K562 (cell line): ENCODE data around the gene ATOSA. TPM values are rescaled to one million over a fixed set of nuclear protein-coding genes. Genes with fewer than 3 reads are reported as not detected.

ENCODE experiments used
- ATAC-seq: fragments of 200-7000 bp; cut with Tn5 transposase; 3 replicates; pipeline ENCODE4 v1.9.1; 2020; ENCODE audit warnings: moderate library complexity
- Bru-seq: library from RNA; stranded (reverse); fragments of 400-500 nt; gene quantifications from one replicate; lab custom pipeline; 2021; lab: Mats Ljungman, UMichigan
- BruChase-seq, 2 experiments: library from RNA; stranded (reverse); fragments of 400-500 nt; gene quantifications; one replicate each; lab custom pipeline; 2021; lab: Mats Ljungman, UMichigan
- BruUV-seq: library from RNA; stranded (reverse); fragments of 400-500 nt; replicated peaks from 2 replicates; lab custom pipeline; 2021; lab: Mats Ljungman, UMichigan
- CTCF ChIA-PET: fragments of 300-600 bp; formaldehyde crosslinking; extraction: SDS; loops from one replicate; lab custom pipeline; 2021; ENCODE audit warnings: low intra/inter-chr PET ratio; lab: Yijun Ruan, JAX
- POLR2A ChIA-PET: fragments of 300-600, 350-650 bp; sonication (Branson Sonifier 250); formaldehyde crosslinking; extraction: SDS; loops from one replicate; lab custom pipeline; 2021; ENCODE audit warnings: antibody characterized with exemption, inconsistent platforms; lab: Yijun Ruan, JAX
- DNase-seq, 4 experiments: peaks; one replicate each; pipeline versions ENCODE4 v3.0.0 to v3.0.0-alpha.2; 2011 to 2018; ENCODE audit warnings: low spot score in 3 of 4, mixed read lengths in 3 of 4; ENCODE audit errors: extremely low read depth in 1 of 4
- FAIRE-seq: peaks from 2 replicates; lab custom pipeline; 2011; peaks lifted over from hg19 to GRCh38; lab: Jason Lieb, UNC
- H2AFZ ChIP-seq: 2 replicates; pipeline ENCODE4 v1.6.0; 2011; ENCODE audit warnings: low read depth, low read length, control low read depth, inconsistent platforms
- H3K27ac ChIP-seq: fragments of 200-600 bp; 3 replicates; pipeline ENCODE4 v1.8.0; 2011; ENCODE audit warnings: low read depth, mild to moderate bottlenecking, control low read depth, inconsistent platforms, low read length, moderate library complexity, mixed read lengths; ENCODE audit errors: extremely low read depth
- H3K27me3 ChIP-seq, 2 experiments: fragments of 300-600 bp in 1 of 2; 2 replicates in 1 of 2; 3 replicates in 1 of 2; pipeline versions ENCODE4 v1.6.0 to v1.8.0; 2011; ENCODE audit warnings: inconsistent platforms in 2 of 2, low read length in 2 of 2, mild to moderate bottlenecking in 1 of 2, mixed read lengths in 1 of 2, moderate library complexity in 1 of 2; ENCODE audit not compliant: control insufficient read depth in 2 of 2, insufficient read depth in 2 of 2
- H3K36me3 ChIP-seq: fragments of 300-600 bp; 3 replicates; pipeline ENCODE4 v1.8.0; 2011; ENCODE audit warnings: mild to moderate bottlenecking, low read length, inconsistent platforms; ENCODE audit not compliant: control insufficient read depth, insufficient read depth
- H3K4me1 ChIP-seq, 2 experiments: fragments of 200-600 bp in 1 of 2; replicated peaks in 1 of 2; 2 replicates in 1 of 2; 3 replicates in 1 of 2; pipeline versions ENCODE4 v1.5.1 to v1.8.0; 2011; ENCODE audit warnings: inconsistent platforms in 2 of 2, low read length in 2 of 2, mild to moderate bottlenecking in 1 of 2, mixed read lengths in 1 of 2, moderate library complexity in 1 of 2; ENCODE audit not compliant: control insufficient read depth in 2 of 2, insufficient read depth in 2 of 2
- H3K4me2 ChIP-seq: 2 replicates; pipeline ENCODE4 v1.6.1; 2011; ENCODE audit warnings: low read length, control low read depth, inconsistent platforms, mixed read lengths; ENCODE audit not compliant: insufficient read depth
- H3K4me3 ChIP-seq: fragments of 200-600 bp; sonication (generic), shearing (Covaris generic); 2 replicates; pipeline ENCODE4 v1.5.1; 2016; ENCODE audit warnings: control low read depth, inconsistent platforms
- H3K79me2 ChIP-seq: fragments of 200-600 bp; 3 replicates; pipeline ENCODE4 v1.8.0; 2011; ENCODE audit warnings: low read length, inconsistent platforms; ENCODE audit not compliant: control insufficient read depth, insufficient read depth
- H3K9ac ChIP-seq, 2 experiments: 2 replicates each; pipeline versions ENCODE4 v1.6.0 to v1.6.1; 2011; ENCODE audit warnings: low read depth in 2 of 2, low read length in 2 of 2, control low read depth in 1 of 2, inconsistent platforms in 1 of 2, mild to moderate bottlenecking in 1 of 2, mixed read lengths in 1 of 2; ENCODE audit not compliant: insufficient read depth in 1 of 2
- H3K9me1 ChIP-seq: one replicate; pipeline ENCODE4 v1.6.0; 2011; ENCODE audit warnings: inconsistent platforms, mild to moderate bottlenecking, low read length, moderate library complexity; ENCODE audit not compliant: control insufficient read depth, insufficient read depth
- H3K9me3 ChIP-seq: replicated peaks from 2 replicates; pipeline ENCODE4 v1.5.1; 2011; ENCODE audit warnings: low read depth, low read length, inconsistent platforms; ENCODE audit not compliant: control insufficient read depth, insufficient read depth
- H4K20me1 ChIP-seq: replicated peaks from 2 replicates; pipeline ENCODE4 v1.6.1; 2011; ENCODE audit warnings: low read length, inconsistent platforms, mixed read lengths; ENCODE audit not compliant: control insufficient read depth, insufficient read depth
- BDP1 ChIP-seq: IDR thresholded peaks from 3 replicates; pipeline ENCODE4 v1.6.1; 2011; ENCODE audit not compliant: insufficient read length, insufficient read depth
- BMI1 ChIP-seq: fragments of 150-350 bp; IDR thresholded peaks from 2 replicates; pipeline ENCODE4 v1.6.1; 2014; ENCODE audit warnings: low read length
- SMARCC2 ChIP-seq: fragments of 450-650 bp; IDR thresholded peaks from 2 replicates; pipeline ENCODE4 v1.6.1; 2017; ENCODE audit warnings: antibody characterized with exemption, moderate library complexity, mild to moderate bottlenecking, low read depth
- WGBS: fragments of 100-300 bp; shearing (Covaris generic); methylation state at CpG from one replicate; pipeline ENCODE4 v1.1.6; 2016; ENCODE audit warnings: low coverage, mixed read lengths; ENCODE audit not compliant: insufficient coverage; ENCODE audit errors: missing lambda C conversion rate; 5-methylcytosine and 5-hydroxymethylcytosine counted together
- in situ Hi-C: fragments of 300-500 bp; cut with MboI; formaldehyde crosslinking; loops from 4 replicates; pipeline ENCODE4 v1.15.0; 2018; ENCODE audit warnings: inconsistent platforms, mixed read lengths
- intact Hi-C: fragments of 100-400 bp; cut with micrococcal nuclease; formaldehyde crosslinking; loops from 2 replicates; pipeline ENCODE4 v1.14.2; 2022
- long read RNA-seq, 3 experiments: library from polyadenylated mRNA in 2 of 3; library from RNA in 1 of 3; unstranded in 2 of 3; stranded (forward) in 1 of 3; transcript quantifications; one replicate each; pipeline ENCODE4 v2.0.0, GENCODE V29; 2019 to 2022
- polyA minus RNA-seq, 3 experiments: library from RNA; depleted of rRNA, polyadenylated mRNA; stranded (reverse); fragments of >200 nt; gene quantifications; 2 replicates each; pipeline ENCODE4 v1.2.3, GENCODE V29; 2011
- polyA plus RNA-seq, 8 experiments: library from polyadenylated mRNA; depleted of rRNA in 4 of 8; stranded (reverse) in 5 of 8; unstranded in 3 of 8; fragments of >200 nt; fragmentation: Nextera tagmentation in 2 of 8; fragmentation: Illumina TruSeq in 1 of 8; extraction: Ambion mirVana in 2 of 8; extraction: Trizol in 1 of 8; gene quantifications; 2 replicates each; pipeline versions ENCODE4 v1.2.1 to v1.2.3, GENCODE V29; 2011 to 2014; ENCODE audit warnings: inconsistent platforms in 1 of 8, missing spikeins in 1 of 8
- total RNA-seq, 7 experiments: library from RNA; depleted of rRNA in 6 of 7; stranded (reverse); fragments of >200 nt in 6 of 7; fragmentation: Illumina TruSeq in 2 of 7; extraction: Trizol in 2 of 7; gene quantifications; 2 replicates each; pipeline versions ENCODE4 v1.2.1 to v1.2.3, GENCODE V29; 2011 to 2021; ENCODE audit warnings: low replicate concordance in 1 of 7
- TF ChIP-seq, protein P1 (sequence below): sonication (generic); formaldehyde crosslinking; IDR thresholded peaks from 2 replicates; pipeline ENCODE4 v1.8.0; 2022; ENCODE audit warnings: missing genetic modification reagents, mild to moderate bottlenecking, borderline replicate concordance
- TF ChIP-seq, protein P2 (sequence below), 2 experiments: fragments of 450-650 bp; conservative IDR thresholded peaks; 2 replicates each; pipeline ENCODE4 v1.6.1; 2017; ENCODE audit warnings: mild to moderate bottlenecking in 2 of 2, moderate library complexity in 2 of 2
- TF ChIP-seq, protein P3 (sequence below): sonication (generic); formaldehyde crosslinking; IDR thresholded peaks from 2 replicates; pipeline ENCODE4 v1.9.0; 2022; ENCODE audit warnings: mild to moderate bottlenecking, missing genetic modification reagents

The ATOSA gene, protein sequence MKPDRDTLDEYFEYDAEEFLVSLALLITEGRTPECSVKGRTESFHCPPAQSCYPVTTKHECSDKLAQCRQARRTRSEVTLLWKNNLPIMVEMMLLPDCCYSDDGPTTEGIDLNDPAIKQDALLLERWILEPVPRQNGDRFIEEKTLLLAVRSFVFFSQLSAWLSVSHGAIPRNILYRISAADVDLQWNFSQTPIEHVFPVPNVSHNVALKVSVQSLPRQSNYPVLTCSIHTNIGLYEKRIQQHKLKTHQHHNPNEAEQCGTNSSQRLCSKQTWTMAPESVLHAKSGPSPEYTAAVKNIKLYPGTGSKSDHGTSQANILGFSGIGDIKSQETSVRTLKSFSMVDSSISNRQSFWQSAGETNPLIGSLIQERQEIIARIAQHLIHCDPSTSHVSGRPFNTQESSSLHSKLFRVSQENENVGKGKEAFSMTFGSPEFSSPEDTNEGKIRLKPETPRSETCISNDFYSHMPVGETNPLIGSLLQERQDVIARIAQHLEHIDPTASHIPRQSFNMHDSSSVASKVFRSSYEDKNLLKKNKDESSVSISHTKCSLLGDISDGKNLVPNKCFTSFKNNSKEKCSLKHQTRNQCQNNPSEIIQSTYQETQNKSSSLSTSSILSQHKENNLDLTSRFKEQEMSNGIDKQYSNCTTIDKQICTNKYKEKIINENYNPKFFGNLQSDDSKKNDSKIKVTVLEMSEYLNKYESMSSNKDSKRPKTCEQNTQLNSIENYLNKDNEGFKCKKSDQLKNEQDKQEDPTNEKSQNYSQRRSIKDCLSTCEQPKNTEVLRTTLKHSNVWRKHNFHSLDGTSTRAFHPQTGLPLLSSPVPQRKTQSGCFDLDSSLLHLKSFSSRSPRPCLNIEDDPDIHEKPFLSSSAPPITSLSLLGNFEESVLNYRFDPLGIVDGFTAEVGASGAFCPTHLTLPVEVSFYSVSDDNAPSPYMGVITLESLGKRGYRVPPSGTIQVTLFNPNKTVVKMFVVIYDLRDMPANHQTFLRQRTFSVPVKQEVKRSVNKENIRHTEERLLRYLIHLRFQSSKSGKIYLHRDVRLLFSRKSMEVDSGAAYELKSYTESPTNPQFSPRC
- total RNA-seq (2011; cell fraction: chromatin; rRNA removed; ENCODE audit: low replicate concordance) = 7.7 and 29.7 TPM in 2 replicates
- 3.7 and 5.1 TPM in 2 replicates for total RNA-seq (2011; cell fraction: nucleolus; rRNA removed)
- 17.5 and 28.7 TPM in 2 replicates for total RNA-seq (2011; cell fraction: nucleoplasm; rRNA removed)
- 3.9 and 5.2 TPM in 2 replicates for total RNA-seq (2014; rRNA removed)
- 3.7 and 3.8 TPM in 2 replicates for total RNA-seq (2014; rRNA removed; fragmentation: Illumina TruSeq; extraction: Trizol)
- 3.2 and 3.9 TPM in 2 replicates for total RNA-seq (2015; rRNA removed; fragmentation: Illumina TruSeq; extraction: Trizol)
- 3.9 and 6.1 TPM in 2 replicates for total RNA-seq (2021)
- polyA plus RNA-seq (2011; rRNA removed) = 5.2 and 5.9 TPM in 2 replicates
- polyA plus RNA-seq (2011; cell fraction: cytosol; rRNA removed) = 1.1 and 3.0 TPM in 2 replicates
- 8.6 and 12.3 TPM in 2 replicates for polyA plus RNA-seq (2011; cell fraction: nucleus; rRNA removed)
- polyA plus RNA-seq (2012) = 4.5 and 9.3 TPM in 2 replicates
- 4.2 and 5.8 TPM in 2 replicates for polyA plus RNA-seq (2014; fragmentation: Illumina TruSeq; extraction: Trizol)
- polyA plus RNA-seq (2014; fragmentation: Nextera tagmentation; extraction: Ambion mirVana) = 1 to 10 TPM; 2.0 to 2.1 TPM
- 3.0 and 3.6 TPM in 2 replicates for polyA plus RNA-seq (2014; rRNA removed)
- 10.3 and 10.8 TPM in 2 replicates for polyA minus RNA-seq (2011; rRNA and poly(A)+ RNA removed)
- 3.7 and 6.5 TPM in 2 replicates for polyA minus RNA-seq (2011; cell fraction: cytosol; rRNA and poly(A)+ RNA removed)
- polyA minus RNA-seq (2011; cell fraction: nucleus; rRNA and poly(A)+ RNA removed) = 8.2 and 12.2 TPM in 2 replicates
- percentile 57 among the genes with signal in this experiment for Bru-seq, nascent RNA
- BruChase-seq, experiment 1, labeled RNA remaining after a 2-hour chase = percentile 63 among the genes with signal in this experiment
- percentile 61 among the genes with signal in this experiment for BruChase-seq, experiment 2, labeled RNA remaining after a 6-hour chase
- long read RNA-seq, experiment 1, partial matches to known transcripts = 2 of 5 reads
- long read RNA-seq, experiment 1, other reads (novel, unspliced or antisense) = 3 of 5 reads
- long read RNA-seq, experiment 2 = 0 reads
- long read RNA-seq, experiment 3, partial matches to known transcripts = 0 of 1 reads
- long read RNA-seq, experiment 3, other reads (novel, unspliced or antisense) = 1 of 1 reads

DNA sequence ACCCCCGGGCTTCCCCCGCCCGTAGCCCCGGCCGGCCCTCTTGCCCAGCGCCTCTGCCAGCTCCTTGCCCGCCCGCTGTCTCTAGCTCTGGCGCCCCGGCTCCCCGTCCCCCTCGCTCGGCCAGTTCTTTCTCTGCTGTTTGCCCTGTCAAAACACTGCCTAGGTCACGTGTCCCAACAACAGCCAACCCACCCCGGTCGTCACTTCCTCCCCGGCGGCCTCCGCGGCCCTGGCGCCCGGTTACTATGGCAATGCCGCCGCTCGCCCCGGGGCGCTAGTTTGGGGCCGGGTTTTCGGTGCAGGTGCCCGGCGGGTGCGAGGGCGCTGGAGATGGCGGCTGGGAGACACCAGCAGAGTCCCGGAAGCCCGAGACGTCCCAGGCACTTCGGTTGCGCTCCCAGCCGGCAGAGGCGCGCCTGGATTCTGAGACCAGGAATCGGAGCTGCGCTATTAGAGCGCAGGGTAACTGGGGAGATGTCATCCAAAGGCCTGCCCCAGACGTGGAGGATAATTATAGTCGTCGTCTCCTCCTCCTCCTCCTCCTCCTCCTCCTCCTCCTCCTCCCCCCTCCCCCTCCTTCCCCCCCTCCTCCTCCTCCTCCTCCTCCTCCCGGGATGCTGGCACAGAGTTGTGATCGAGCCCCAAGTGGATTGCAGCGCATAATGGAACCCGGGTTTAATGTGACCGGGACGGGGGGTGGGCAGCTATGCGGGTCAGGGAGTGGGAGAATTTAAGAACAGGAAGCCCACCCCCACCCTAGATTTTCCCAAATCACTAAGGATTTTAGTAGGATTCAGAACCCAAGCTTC, at the start of gene ATOSA:
Gene ATOSA, minus strand, starts transcription at position 157 of the 809 bp plus-strand sequence. CDS start 1,367 bp downstream, outside the sequence.
- Histone ChIP-seq H3K79me2 (no peaks in the 10 kb centered on the region), H3K4me3 (peak within 1 kb of the TSS; percentile 87), H3K27me3 (no peaks in the 10 kb centered on the region; a peak in 1 of 5 replicates), H3K9ac (peak within 1 kb of the TSS; percentile 66 to 89; a peak in 3 of 4 replicates), H3K4me2 (peak within 1 kb of the TSS; percentile 83), H3K9me1 (no peaks in the 10 kb centered on the region), H3K27ac (peak within 1 kb of the TSS; percentile 80), H3K9me3 (no peaks in the 10 kb centered on the region), H4K20me1 (no peaks in the 10 kb centered on the region), H3K36me3 (no peaks in the 10 kb centered on the region), H2AFZ (peak within 1 kb of the TSS; percentile 94), H3K4me1 (peaks cover 10 to 14% of the 10 kb centered on the region in 2 experiments; a peak in 4 of 5 replicates)
- intact Hi-C loops = loop anchor here (2.0 to 5.0 kb wide), 2 partner anchors 112 to 151 kb away; partner anchors contain the start of genes ARPP19 and MYO5A
- BruUV-seq = no TSS peak
- peak; percentile 91 for ATAC-seq
- peak; percentile 60 for FAIRE-seq
- in situ Hi-C loops = no loop called here
- peak; percentile 87 to 89 (median 88) for DNase-seq
- under 1% methylated on average over 43 of the region's 55 CpGs for WGBS
- CTCF ChIA-PET = no interaction called here
- POLR2A ChIA-PET = interaction anchor here (0.6 to 1.5 kb wide), 9 partner anchors 8 to 1978 kb away, joined by 3 to 4 read pairs (median 3); no protein-coding TSS in a partner anchor
- TF ChIP-seq BMI1 (no peak; the same call in 1 of the 2 replicates), BDP1 (no peak), SMARCC2 (no peak)
- TF ChIP-seq, protein P1, sequence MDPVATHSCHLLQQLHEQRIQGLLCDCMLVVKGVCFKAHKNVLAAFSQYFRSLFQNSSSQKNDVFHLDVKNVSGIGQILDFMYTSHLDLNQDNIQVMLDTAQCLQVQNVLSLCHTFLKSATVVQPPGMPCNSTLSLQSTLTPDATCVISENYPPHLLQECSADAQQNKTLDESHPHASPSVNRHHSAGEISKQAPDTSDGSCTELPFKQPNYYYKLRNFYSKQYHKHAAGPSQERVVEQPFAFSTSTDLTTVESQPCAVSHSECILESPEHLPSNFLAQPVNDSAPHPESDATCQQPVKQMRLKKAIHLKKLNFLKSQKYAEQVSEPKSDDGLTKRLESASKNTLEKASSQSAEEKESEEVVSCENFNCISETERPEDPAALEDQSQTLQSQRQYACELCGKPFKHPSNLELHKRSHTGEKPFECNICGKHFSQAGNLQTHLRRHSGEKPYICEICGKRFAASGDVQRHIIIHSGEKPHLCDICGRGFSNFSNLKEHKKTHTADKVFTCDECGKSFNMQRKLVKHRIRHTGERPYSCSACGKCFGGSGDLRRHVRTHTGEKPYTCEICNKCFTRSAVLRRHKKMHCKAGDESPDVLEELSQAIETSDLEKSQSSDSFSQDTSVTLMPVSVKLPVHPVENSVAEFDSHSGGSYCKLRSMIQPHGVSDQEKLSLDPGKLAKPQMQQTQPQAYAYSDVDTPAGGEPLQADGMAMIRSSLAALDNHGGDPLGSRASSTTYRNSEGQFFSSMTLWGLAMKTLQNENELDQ (CRISPR knock-in tag) = no peak
- TF ChIP-seq, protein P2, sequence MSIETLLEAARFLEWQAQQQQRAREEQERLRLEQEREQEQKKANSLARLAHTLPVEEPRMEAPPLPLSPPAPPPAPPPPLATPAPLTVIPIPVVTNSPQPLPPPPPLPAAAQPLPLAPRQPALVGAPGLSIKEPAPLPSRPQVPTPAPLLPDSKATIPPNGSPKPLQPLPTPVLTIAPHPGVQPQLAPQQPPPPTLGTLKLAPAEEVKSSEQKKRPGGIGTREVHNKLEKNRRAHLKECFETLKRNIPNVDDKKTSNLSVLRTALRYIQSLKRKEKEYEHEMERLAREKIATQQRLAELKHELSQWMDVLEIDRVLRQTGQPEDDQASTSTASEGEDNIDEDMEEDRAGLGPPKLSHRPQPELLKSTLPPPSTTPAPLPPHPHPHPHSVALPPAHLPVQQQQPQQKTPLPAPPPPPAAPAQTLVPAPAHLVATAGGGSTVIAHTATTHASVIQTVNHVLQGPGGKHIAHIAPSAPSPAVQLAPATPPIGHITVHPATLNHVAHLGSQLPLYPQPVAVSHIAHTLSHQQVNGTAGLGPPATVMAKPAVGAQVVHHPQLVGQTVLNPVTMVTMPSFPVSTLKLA (conservative IDR thresholded peaks at IDR 0.05) = peak; percentile 93 to 97
- TF ChIP-seq, protein P3, sequence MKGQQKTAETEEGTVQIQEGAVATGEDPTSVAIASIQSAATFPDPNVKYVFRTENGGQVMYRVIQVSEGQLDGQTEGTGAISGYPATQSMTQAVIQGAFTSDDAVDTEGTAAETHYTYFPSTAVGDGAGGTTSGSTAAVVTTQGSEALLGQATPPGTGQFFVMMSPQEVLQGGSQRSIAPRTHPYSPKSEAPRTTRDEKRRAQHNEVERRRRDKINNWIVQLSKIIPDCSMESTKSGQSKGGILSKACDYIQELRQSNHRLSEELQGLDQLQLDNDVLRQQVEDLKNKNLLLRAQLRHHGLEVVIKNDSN (CRISPR knock-in tag) = peak; percentile 96
